HG02870 (cell line): ENCODE results near the gene CEACAM16.
"Not testable (repeated sequence)": the region's sequence is repeated elsewhere in the genome, so short reads cannot be mapped to it uniquely, and the experiment has no call there.

Experiments
- ATAC-seq: cut with Tn5 transposase; IDR thresholded peaks from one replicate; pipeline ENCODE4 v1.9.1; 2021; ENCODE audit warnings: mild to moderate bottlenecking, moderate library complexity; ENCODE audit not compliant: unreplicated experiment

CEACAM16 gene

GRCh38 chr19:44698492-44699201 is at the start of gene CEACAM16:
Gene CEACAM16, plus strand, starts transcription at chr19:44699151. Its CDS starts 2,306 bp downstream, at chr19:44701457.
- no peak for ATAC-seq

DNA sequence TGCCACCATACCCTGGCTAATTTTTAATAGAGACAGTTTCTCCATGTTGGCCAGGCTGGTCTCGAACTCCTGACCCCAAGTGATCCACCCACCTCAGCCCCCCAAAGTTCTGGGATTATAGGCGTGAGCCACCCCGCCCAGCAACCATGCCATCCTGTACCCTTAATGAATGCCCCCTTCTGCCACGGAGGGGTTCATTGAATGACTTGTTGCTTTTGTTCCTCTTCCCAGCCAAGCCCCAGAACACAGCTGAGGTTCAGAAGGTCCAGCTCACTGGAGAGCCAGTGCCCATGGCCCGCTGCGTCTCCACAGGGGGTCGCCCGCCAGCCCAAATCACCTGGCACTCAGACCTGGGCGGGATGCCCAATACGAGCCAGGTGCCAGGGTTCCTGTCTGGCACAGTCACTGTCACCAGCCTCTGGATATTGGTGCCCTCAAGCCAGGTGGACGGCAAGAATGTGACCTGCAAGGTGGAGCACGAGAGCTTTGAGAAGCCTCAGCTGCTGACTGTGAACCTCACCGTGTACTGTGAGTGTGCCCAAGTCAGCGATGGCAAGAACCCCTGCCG is 49.3 kb upstream of the CEACAM16 start:
- no peak for ATAC-seq

DNA sequence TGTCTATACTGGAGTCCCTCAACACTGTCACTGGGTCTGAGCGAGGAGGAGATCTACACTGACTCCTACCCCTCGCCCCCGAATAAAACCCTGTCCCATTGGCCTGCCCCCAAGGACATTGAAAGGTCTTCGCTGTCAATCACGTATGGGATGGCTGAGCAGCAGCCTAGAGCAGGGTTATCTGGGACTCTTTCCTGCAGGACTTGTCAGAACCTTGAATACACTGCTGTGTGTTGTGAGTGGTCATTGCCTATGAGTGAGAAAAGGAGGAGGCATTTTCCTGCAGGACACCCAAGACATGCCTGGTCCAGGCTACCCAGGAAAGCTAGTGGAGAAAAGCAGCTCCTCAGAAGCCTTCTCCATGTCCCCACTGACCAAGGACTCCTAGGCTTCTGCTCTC is 45.6 kb upstream of the CEACAM16 start:
- ATAC-seq = no peak

GRCh38 chr19:44653977-44654774 is 44.8 kb upstream of the CEACAM16 start:
- peak; percentile 74 for ATAC-seq

DNA sequence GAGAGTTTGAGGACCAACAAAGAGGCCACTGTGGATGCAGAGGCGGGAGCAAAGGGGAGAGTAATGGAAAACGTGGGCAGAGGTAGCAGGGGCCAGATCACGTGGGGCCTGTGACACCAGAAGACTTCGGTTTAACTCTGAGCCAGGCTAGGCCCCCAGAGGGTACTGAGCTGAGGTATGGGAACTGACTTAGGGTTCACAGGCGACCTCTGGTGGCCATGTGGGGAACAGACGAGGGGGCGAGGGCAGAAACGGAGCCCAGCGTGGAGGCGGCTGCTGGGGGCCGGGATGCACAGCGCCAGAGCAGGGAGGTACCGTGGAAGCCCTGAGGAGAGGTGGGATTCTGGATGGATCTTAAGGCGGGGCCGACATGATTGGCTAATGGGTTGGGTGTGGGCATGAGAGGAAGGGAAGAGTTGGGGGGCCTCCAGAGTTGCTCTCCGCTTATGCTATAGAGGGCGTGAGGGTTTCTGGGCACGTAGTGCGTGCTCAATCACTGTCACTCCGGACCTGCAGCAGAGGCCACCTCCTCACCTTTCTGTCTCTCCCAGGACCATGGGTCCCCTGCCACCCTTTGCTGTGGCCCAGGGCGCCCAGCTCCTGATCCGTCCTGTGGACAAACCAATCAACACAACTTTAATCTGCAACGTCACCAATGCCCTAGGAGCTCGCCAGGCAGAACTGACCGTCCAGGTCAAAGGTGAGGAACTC is 41.6 kb upstream of the CEACAM16 start:
- ATAC-seq = no peak

DNA sequence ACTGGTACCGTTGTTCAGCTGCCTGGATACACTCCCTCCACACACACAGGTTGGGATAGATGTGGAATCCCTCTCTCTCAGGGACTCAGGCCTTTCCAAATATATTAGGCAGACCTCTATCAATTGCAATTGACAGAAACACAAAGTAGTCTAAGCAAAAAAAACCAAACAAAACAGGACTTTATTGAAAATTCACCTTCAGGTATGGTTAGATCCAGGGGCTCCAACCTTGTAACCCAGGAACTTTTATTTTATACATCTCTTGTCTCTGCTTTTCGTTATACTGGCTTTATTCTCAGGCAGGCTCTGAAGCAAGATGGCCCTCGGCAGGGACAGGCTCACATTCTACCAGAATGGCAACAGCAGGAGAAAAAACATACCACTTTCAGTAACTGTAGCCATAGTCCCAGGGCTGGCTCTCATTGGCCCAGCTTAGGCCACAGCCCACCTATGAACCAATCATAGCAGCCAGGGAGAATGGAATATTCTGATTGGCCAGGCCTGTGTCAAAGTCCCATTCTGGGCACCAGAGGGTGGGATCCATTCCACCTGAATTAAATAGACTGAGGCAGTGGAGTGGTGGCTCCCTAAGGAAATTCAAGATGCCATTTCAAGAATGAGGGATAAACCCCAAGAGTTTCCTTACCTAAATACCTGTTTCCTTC is 40.8 kb upstream of the CEACAM16 start:
- ATAC-seq = no peak

DNA sequence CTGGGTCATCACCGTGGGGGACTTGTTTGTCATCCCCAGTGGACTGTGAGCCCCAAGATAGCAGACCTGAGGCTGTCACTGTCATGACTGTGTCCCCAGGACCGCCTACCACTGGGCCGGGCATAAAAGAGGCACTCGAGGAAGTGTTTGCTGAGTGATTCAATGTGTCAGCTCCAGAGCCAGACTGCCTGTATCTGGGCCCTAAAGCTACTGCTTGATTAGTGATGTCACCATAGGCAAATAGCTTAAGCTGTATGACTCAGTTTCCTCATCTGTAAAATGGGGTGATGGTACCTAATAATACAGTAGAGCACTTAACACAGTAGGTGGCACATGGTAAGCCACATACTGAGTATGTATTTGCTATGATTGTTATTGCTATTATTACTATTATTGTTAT is 38.9 kb upstream of the CEACAM16 start:
- ATAC-seq = no peak

DNA sequence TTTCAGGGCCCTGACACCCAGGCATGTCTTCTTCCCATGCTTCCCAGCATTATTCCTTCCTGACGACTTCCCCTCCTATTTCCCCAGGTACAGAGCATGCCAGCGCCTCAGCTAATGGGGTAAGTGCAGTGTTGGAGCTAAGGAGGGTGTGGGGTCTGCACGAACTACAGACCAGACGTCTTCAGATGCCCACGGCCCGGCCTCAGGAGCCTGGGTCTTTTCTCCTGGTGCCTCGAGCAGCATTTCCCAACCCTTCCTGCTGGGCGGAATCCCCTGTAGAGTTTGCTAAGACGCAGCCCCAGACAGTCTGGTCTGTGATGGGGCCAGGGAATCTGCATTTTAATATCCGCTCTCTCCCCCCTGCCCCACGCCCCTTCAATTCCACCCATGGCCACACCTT is 37.7 kb upstream of the CEACAM16 start:
- ATAC-seq = no peak

DNA sequence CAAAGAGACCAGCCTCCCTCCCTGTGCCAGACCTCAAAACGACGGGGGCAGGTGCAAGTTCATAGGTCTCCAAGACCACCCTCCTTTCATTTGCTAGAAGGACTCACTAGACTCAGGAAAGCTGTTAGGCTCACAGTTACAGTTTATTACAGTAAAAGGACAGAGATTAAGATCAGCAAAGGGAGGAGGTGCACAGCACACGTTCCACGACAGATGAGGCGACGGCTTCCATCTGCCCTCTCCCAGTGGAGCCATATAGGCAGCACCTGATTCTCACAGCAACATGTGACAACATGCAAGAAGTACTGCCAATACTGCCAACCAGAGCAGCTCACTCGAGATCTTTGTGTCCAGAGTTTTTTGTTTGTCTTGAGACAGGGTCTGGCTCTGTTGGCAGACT is 37.0 kb upstream of the CEACAM16 start:
- ATAC-seq = no peak

DNA sequence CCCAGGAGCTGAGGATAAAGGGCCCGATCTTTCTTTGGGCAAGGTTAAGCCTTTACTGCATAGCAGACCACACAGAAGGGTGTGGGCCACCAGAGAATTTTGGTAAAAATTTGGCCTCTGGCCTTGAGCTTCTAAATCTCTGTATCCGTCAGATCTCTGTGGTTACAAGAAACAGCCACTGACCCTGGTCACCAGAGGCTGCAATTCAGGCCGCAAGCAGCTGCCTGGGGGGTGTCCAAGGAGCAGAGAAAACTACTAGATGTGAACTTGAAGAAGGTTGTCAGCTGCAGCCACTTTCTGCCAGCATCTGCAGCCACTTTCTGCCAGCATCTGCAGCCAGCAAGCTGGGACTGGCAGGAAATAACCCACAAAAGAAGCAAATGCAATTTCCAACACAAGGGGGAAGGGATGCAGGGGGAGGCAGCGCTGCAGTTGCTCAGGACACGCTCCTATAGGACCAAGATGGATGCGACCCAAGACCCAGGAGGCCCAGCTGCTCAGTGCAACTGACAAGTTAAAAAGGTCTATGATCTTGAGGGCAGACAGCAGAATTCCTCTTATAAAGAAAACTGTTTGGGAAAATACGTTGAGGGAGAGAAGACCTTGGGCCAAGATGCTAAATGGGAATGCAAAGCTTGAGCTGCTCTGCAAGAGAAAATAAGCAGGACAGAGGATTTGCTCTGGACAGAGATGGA is 36.1 kb upstream of the CEACAM16 start:
- ATAC-seq = no peak

DNA sequence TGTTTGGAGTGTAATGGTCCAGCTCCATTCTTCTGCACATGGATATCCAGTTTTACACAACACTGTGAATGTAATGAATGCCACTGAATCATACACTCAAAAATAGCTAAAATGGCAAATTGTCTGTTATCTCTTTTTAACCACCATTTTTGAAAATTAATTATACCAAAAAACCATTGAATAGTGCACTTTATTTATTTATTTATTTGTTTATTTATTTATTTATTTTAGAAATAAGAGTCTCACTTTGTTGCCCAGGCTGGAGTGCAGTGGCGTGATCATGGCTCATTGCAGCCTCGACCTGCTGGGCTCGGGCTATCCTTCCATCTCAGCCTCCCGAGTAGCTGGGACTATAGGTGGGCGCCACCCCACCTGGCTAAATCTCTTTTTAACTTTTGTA is 35.0 kb upstream of the CEACAM16 start:
- ATAC-seq = no peak

DNA sequence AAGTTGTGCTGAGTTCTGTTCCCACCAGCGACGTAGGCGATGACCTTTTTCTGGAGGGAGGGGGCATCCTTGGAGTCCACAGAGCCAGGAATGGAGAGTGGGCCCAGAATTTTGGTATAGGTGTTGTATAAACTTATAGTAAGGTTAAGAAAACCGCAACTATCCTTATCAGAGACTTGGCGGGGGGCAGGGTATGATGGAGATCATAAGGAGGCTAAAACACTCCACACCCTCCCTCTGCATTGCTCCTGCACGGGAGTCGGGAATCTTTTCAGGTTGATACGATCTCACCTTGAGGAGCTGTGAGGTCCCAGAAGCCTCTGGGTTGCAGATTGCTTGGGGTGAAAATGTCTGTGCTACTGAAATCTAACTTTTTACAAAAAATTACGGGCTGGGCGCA is 34.0 kb upstream of the CEACAM16 start:
- ATAC-seq = no peak

- no peak for ATAC-seq
Observed at GRCh38 chr19:44666852-44667556, 31.9 kb upstream of the CEACAM16 start.

DNA sequence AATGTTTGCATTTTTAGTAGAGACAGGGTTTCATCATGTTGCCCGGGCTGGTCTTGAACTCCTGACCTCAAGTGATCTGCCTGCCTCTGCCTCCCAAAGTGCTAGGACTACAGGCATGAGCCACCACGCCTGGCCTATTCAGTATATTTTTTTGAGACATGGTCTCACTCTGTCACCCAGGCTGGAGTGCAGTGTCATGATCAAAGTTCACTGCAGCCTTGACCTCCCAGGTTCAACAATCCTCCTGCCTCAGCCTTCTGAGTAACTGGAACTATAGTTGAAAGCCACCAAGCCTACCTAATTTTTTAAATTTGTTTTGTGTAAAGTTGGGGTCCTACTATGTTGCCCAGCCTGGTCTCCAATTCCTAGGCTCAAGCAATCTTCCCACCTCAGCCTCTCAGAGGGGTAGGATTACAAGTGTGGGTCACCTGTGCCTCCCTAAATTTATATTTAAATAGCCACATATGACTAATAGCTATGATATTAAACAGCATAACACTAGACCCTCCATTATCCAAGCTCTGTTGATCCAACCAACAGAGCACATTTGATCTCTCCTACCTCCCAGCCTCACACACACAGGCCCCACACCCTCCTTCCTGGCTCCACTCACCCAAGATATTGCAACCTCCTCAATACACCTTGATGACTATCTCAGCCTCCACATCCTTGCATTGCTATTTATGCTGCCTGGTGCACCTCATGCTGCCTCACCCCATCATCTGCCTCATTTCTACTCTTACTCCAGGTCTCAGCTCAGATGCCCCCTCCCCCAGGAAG is 29.8 kb upstream of the CEACAM16 start:
- no peak for ATAC-seq

DNA sequence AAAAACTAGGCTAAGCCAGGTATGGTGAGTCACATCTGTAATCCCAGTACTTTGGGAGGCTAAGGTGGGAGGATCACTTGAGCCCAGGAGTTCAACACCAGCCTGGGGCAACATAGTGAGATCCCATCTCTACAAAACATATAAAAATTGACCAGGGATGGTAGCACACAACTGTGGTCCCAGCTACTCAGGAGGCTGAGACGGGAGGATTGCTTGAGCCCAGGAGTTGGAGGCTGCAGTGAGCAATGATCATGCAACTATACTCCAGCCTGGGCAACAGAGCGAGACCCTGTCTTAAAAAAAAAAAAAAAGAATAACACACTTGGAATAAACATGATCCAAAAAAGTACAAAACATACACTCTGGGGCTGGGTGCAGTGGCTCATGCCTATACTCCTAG is 28.9 kb upstream of the CEACAM16 start:
- not testable (repeated sequence) for ATAC-seq

GRCh38 chr19:44671400-44671799 is 27.6 kb upstream of the CEACAM16 start, which contains the start of gene CEACAM19:
Gene CEACAM19, plus strand, starts transcription at chr19:44671482. Its CDS starts 450 bp downstream, at chr19:44671932.
- no peak for ATAC-seq

- no peak for ATAC-seq
Observed at GRCh38 chr19:44672226-44672625, 26.7 kb upstream of the CEACAM16 start.

GRCh38 chr19:44673510-44673909 is 25.4 kb upstream of the CEACAM16 start:
- ATAC-seq = no peak

DNA sequence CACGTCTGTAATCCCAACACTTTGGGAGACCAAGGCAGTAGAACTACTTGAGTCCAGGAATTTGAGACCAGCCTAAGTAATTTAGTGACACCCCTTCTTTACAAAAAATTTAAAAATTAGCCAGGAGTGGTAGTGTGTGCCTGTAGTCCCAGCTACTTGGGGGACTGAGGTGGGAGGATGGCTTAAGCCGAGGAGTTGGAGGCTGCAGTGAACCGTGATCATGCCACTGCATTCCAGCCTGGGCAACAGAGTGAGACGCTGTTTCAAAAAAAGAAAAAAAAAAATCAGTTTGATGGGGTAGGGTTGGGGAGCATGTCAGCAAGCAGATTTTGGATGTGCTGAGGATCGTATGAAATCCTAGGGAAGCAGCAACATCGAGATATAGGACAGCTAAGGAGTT is 23.4 kb upstream of the CEACAM16 start:
- no peak for ATAC-seq
